ENCODE results near the gene UBE2Q2.

GRCh38 chr15:75841626-75842025, 1.6 kb upstream of the UBE2Q2 start:
- TF ChIP-seq CTCF (IDR thresholded peaks at IDR 0.05; ENCODE audit: insufficient read depth, low read depth, low read length) (no peak), EZH2 (IDR thresholded peaks at IDR 0.05; ENCODE audit: insufficient read depth, low read length) (no peak)

Measured in astrocyte (in vitro differentiated cells and primary cell).